ENCODE data around the gene DMRT1.

DNA sequence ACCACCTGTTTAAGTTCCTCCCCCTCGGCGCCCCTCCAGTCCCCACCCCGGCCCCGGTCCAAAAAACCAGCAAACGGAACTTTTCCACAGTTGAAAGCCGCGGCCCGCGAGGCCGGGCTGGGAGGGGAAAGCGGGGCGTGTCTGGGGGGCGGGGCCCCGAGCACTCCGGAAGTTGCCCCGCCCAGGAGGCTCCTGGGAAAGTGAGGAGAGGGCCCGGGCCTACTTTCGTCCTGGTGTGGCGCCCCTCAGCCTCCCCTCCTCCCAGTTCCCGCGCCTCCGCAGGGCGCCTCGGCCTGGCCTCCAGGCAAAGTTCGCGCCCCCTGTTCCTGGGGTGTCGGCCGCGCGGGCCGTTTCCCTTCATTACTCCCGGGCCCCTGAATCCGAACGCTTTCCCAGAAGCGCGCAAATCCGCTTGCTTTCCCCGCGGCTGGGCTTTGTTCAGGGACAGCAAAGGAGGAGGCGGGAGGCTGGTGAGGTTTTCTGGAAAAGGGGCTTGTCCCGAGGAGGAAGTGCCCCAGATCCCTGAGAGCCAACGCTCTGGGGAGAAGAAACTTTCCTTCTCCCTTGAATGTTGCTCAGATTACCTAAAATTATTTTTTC is 130.5 kb downstream of the DMRT1 start:
- TF ChIP-seq, protein P1, sequence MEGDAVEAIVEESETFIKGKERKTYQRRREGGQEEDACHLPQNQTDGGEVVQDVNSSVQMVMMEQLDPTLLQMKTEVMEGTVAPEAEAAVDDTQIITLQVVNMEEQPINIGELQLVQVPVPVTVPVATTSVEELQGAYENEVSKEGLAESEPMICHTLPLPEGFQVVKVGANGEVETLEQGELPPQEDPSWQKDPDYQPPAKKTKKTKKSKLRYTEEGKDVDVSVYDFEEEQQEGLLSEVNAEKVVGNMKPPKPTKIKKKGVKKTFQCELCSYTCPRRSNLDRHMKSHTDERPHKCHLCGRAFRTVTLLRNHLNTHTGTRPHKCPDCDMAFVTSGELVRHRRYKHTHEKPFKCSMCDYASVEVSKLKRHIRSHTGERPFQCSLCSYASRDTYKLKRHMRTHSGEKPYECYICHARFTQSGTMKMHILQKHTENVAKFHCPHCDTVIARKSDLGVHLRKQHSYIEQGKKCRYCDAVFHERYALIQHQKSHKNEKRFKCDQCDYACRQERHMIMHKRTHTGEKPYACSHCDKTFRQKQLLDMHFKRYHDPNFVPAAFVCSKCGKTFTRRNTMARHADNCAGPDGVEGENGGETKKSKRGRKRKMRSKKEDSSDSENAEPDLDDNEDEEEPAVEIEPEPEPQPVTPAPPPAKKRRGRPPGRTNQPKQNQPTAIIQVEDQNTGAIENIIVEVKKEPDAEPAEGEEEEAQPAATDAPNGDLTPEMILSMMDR (tag by site-specific recombination; IDR thresholded peaks at IDR 0.05) = no peak
- TF ChIP-seq ZNF639 (tag by site-specific recombination; IDR thresholded peaks at IDR 0.05) (no peak), FEZF1 (tag by site-specific recombination; IDR thresholded peaks at IDR 0.05) (no peak), MZF1 (tag by site-specific recombination; IDR thresholded peaks at IDR 0.05; ENCODE audit: borderline replicate concordance) (no peak), ZNF521 (tag by site-specific recombination; IDR thresholded peaks at IDR 0.05) (no peak), PATZ1 (tag by site-specific recombination; IDR thresholded peaks at IDR 0.05) (no peak)
- TF ChIP-seq, protein P2, sequence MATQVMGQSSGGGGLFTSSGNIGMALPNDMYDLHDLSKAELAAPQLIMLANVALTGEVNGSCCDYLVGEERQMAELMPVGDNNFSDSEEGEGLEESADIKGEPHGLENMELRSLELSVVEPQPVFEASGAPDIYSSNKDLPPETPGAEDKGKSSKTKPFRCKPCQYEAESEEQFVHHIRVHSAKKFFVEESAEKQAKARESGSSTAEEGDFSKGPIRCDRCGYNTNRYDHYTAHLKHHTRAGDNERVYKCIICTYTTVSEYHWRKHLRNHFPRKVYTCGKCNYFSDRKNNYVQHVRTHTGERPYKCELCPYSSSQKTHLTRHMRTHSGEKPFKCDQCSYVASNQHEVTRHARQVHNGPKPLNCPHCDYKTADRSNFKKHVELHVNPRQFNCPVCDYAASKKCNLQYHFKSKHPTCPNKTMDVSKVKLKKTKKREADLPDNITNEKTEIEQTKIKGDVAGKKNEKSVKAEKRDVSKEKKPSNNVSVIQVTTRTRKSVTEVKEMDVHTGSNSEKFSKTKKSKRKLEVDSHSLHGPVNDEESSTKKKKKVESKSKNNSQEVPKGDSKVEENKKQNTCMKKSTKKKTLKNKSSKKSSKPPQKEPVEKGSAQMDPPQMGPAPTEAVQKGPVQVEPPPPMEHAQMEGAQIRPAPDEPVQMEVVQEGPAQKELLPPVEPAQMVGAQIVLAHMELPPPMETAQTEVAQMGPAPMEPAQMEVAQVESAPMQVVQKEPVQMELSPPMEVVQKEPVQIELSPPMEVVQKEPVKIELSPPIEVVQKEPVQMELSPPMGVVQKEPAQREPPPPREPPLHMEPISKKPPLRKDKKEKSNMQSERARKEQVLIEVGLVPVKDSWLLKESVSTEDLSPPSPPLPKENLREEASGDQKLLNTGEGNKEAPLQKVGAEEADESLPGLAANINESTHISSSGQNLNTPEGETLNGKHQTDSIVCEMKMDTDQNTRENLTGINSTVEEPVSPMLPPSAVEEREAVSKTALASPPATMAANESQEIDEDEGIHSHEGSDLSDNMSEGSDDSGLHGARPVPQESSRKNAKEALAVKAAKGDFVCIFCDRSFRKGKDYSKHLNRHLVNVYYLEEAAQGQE (tag by site-specific recombination; IDR thresholded peaks at IDR 0.05) = no peak

Measured in HEK293 (cell line).